Fibroblast of the aortic adventitia (primary cell): Measurements from ENCODE around the gene BMPR1A. TPM values are rescaled to one million over a fixed set of nuclear protein-coding genes. Genes with fewer than 3 reads are reported as not detected.

Experiments used
- DNase-seq: peaks from one replicate; pipeline ENCODE4 v3.0.0-alpha.2; 2010; ENCODE audit warnings: low read depth
- H3K4me3 ChIP-seq: 2 replicates; pipeline ENCODE4 v1.5.1; 2011; ENCODE audit warnings: low read depth, mild to moderate bottlenecking, control low read depth, low read length, moderate library complexity
- CTCF ChIP-seq: IDR thresholded peaks from 2 replicates; pipeline ENCODE4 v1.5.1; 2011; ENCODE audit warnings: mild to moderate bottlenecking, low read length, control low read depth, inconsistent platforms; ENCODE audit not compliant: insufficient read depth
- total RNA-seq: library from RNA; depleted of rRNA; stranded (reverse); fragments of >200 nt; gene quantifications from 2 replicates; pipeline ENCODE4 v1.2.3, GENCODE V29; 2012; ENCODE audit warnings: low replicate concordance

The BMPR1A gene
- total RNA-seq, 1 donor: 74.7 TPM

- no peak for TF ChIP-seq CTCF
- no peak for DNase-seq
Observed at GRCh38 chr10:86867149-86867548, 110.7 kb downstream of the BMPR1A start.

DNA sequence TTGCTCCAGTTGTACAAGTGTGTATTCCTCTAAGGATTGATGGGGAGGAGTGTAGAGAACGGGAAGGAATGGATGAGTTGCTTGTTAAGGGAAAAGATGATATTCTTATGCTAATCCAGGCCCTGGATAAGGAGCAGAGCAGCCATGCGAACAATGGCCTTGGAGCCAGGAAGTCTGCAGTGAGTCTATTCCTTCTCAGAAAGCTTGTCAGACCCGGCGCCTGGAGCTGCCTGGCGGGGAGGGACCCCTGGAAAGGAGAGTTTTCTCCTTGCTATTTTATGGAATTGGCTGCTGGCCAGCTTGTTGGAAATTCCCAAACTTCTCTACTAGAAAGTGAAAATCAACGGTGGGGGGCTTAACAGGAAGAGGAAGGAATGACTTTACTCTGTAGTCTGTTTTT is 111.9 kb downstream of the BMPR1A start:
- TF ChIP-seq CTCF: no peak
- H3K4me3 ChIP-seq: no peak overlapping the region
- peak; percentile 31 for DNase-seq

More at GRCh38 chr10:86867149-86867548, 110.7 kb downstream of the BMPR1A start:
- H3K4me3 ChIP-seq: no peak overlapping the region

DNA sequence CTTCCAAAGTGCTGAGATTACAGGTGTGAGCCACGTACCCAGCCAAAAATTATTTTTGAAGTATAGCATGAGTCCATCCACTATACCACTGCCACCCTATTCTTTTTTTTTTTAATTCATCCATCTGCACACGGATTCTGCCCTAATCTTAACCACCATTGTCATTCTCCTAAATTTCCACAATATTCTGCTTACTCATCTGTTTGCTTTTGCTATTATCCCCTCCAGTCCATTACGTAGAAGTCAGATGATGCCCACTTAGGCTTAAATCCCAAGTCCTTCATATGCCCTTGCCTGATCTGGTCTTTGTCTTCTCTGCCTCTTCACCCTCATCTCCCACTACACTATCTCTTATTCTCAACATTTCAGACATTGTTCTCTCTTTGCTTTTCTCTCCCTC is 114.3 kb downstream of the BMPR1A start:
- DNase-seq: no peak
- no peak overlapping the region for H3K4me3 ChIP-seq
- no peak for TF ChIP-seq CTCF

DNA sequence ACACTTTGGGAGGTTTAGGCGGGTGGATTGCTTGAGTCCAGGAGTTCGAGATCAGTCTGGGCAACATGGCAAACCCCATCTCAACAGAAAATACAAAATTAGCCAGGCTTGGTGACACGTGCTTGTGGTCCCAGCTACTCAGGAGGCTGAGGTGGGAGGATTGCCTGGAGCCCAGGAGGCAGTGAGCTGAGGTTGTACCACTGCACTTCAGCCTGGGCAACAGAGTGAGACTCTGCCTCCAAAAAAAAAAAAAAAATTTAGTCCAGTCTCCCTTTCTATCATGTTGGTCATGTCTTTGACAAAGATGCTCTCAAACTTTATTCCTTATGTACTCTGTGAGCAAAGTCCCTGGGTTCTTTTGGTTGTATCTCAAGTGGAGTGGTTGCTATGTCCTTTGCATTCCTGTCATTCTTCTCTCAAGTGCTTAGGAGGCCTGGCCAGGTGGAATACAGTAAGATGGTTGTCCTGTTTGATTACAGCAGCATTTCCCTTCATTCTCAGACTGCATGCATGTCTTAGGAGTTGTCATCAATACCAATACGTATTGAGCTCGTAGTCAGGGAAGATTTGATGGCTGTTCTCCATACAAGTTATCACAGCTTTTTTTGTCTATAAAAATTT is 115.3 kb downstream of the BMPR1A start:
- DNase-seq: no peak
- no peak for TF ChIP-seq CTCF

DNA sequence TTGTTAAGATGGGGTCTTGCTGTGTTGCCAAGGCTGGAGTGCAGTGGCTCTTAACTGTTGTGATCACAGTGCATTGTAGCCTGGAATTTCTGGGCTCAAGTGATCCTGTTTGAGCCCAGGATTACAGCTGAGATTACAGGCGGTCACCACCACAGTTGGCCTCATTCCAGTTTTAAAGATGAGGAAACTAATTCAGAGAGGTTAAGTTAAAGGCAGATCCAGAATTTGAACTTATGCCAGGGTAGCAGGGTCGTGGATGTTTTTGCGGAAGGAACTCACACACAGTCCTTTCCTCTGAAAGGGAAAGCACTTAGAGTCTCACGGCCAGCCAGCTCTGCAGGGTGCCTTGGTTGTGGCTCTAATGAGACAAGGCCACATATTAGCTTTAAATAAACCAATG is 116.3 kb downstream of the BMPR1A start:
- no peak for TF ChIP-seq CTCF
- peak; percentile 13 for DNase-seq
- H3K4me3 ChIP-seq: no peak overlapping the region

More for the DNA sequence above, 115.3 kb downstream of the BMPR1A start:
- H3K4me3 ChIP-seq: no peak overlapping the region

- TF ChIP-seq CTCF: no peak
- no peak overlapping the region for H3K4me3 ChIP-seq
- no peak for DNase-seq
Observed at GRCh38 chr10:86876748-86877147, 120.3 kb downstream of the BMPR1A start.
